GM13977 (cell line): Measurements from ENCODE around the gene CTSW.

Experiments
- DNase-seq: peaks from one replicate; pipeline ENCODE4 v3.0.0; 2012; ENCODE audit warnings: low spot score
- in situ Hi-C: fragments of 300-500 bp; cut with MboI; formaldehyde crosslinking; loops from one replicate; pipeline ENCODE4 v1.12.0; 2022; ENCODE audit warnings: low sequenced_read_pairs, low pct_unique_long_range_greater_than_20kb, mixed read lengths, inconsistent platforms; ENCODE audit not compliant: unreplicated experiment
- TF ChIP-seq, protein P1 (sequence below): IDR thresholded peaks from 2 replicates; pipeline ENCODE4 v1.5.1; 2012; ENCODE audit warnings: mild to moderate bottlenecking, control low read depth; ENCODE audit not compliant: insufficient read depth; ENCODE audit errors: extremely low read depth, missing control alignments

Gene CTSW

DNA sequence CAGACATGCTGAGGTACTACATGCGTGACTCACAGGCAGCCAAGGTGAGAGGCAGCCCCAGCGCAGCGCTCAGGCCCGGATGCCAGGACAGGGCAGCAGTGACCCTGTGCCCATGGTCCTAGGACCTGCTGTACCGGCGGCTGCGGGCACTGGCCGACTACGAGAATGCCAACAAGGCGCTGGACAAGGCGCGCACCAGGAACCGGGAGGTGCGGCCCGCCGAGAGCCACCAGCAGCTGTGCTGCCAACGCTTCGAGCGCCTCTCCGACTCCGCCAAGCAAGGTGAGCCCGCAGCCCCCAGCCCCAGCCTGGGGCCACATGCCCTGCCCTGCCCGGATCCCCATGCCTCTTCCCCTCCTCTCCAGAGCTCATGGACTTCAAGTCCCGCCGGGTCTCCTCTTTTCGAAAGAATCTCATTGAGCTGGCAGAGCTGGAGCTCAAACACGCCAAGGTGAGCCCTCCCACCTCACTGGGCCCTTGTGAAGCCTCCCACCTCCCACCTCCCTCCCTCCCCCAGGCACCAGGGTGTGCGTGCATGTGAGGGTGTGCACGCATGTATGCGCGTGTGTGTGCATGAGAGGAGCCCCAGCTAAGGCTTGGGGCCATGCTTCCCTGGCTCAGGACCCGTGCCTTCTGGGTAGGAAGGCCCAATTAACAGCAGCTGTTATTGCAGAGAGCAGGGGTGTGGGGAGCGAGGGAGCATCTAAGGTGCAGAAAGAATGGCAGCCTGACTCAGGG, 27.0 kb upstream of the CTSW start:
- no peak for DNase-seq
- TF ChIP-seq, protein P1, sequence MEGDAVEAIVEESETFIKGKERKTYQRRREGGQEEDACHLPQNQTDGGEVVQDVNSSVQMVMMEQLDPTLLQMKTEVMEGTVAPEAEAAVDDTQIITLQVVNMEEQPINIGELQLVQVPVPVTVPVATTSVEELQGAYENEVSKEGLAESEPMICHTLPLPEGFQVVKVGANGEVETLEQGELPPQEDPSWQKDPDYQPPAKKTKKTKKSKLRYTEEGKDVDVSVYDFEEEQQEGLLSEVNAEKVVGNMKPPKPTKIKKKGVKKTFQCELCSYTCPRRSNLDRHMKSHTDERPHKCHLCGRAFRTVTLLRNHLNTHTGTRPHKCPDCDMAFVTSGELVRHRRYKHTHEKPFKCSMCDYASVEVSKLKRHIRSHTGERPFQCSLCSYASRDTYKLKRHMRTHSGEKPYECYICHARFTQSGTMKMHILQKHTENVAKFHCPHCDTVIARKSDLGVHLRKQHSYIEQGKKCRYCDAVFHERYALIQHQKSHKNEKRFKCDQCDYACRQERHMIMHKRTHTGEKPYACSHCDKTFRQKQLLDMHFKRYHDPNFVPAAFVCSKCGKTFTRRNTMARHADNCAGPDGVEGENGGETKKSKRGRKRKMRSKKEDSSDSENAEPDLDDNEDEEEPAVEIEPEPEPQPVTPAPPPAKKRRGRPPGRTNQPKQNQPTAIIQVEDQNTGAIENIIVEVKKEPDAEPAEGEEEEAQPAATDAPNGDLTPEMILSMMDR: no peak
- in situ Hi-C loops: no loop called here

GRCh38 chr11:65853246-65853979, 26.2 kb upstream of the CTSW start:
- in situ Hi-C loops: no loop called here
- TF ChIP-seq, protein P1: no peak
- no peak for DNase-seq

GRCh38 chr11:65854161-65854592, 25.5 kb upstream of the CTSW start:
- TF ChIP-seq, protein P1: no peak
- no peak for DNase-seq
- in situ Hi-C loops: no loop called here

DNA sequence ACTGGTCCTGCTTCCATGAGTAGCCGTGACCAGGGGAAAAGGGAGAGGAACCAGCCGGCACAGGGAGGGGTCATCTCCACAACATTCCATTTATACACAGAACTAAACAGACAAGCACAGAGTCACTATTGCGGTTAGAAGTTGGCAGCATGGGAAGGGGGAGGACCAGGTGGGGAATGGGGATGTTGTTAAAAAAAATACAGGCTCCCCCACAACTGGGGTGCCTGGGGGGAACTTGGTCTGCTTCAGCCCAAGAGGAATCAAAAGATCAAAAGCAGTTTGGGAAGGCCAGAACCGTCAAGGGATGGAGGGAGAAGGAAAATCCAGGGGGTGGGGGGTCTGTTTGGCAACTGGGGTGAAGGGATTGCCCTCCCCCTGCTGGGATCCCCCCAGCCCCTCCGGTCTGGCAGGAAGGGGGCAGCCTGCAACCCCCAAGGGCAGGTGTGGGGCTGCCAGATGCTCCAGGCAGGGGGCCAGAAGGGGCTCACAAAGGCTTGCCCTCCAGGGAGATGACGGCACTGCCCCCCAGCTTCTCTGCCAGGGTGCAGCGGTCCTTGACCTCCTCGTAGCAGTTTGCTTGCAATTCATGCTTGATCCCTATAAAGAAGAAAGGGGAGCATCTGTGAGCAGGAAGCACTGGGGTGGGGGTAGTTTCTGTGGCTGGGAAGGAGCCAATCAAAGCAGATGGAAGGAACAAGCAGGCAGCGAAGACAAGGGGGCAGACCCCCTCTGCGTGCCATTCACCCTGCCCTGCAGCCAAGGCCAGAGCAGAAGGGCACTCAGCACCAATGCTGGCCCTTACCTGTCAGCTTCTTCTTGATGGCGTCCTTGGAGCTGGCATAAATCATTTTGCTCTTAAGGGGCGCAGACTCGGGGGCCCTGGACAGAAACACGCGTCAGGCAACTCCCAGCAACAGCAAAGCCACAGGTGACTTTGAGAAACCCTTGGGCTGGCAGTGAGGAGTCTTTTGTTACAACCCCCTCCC, 24.5 kb upstream of the CTSW start:
- in situ Hi-C loops: no loop called here
- TF ChIP-seq, protein P1: no peak
- DNase-seq: no peak

DNA sequence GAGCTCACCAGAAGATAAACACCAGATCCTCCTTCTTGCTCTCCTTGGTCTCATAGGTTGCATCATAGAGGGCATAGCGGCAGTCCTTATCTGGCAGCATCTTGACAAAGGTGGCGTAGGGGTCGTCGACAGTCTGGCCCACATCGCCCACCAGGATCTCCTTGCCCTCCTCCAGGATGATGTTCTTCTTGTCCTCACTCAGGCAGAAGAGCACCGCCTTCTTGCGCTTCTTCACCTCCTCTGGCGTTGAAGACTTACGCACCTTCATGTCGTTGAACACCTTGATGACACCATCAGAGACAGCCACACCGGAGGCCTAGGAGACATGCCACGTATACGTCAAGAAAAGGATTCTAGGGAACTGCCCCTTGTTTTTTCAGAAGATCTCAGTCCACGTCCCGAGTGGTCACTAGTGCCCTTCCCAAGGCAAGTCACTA, 23.7 kb upstream of the CTSW start:
- DNase-seq: no peak
- TF ChIP-seq, protein P1: no peak
- in situ Hi-C loops: no loop called here
